ENCODE measurements around the gene SNX33. TPM values are rescaled to one million over a fixed set of nuclear protein-coding genes. Genes with fewer than 3 reads are reported as not detected.

Gene SNX33
- total and polyA plus RNA-seq, 8 donors: 21.4 to 34.7 (median 23.0) TPM

DNA sequence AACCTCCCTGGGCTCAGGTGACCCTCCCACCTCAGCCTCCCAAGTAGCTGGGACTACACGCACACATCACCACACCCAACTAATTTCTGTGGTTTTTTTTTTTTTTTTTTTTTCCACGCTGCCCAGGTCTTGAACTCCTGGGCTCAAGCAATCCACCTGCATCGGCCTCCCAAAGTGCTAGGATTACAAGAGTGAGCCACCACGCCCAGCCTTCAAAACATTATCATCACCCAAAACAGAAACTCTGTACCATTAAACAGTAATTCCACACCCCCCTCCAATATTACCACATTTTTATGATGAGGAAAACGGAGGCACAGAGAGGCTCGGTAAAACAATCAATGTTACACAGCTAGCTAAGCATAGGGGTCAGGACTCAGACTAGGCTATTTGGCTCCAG lies 11.7 kb upstream of the SNX33 start:
- Histone ChIP-seq H3K36me3 (no peaks in the 10 kb centered on the region), H3K4me3 (no peak overlapping the region), H3K9me3 (no peaks in the 10 kb centered on the region), H3K4me1 (peaks cover 7 to 37% of the 10 kb centered on the region in 2 donors), H3K27me3 (no peaks in the 10 kb centered on the region), H3K27ac (no peak overlapping the region)
- TF ChIP-seq, protein P1, sequence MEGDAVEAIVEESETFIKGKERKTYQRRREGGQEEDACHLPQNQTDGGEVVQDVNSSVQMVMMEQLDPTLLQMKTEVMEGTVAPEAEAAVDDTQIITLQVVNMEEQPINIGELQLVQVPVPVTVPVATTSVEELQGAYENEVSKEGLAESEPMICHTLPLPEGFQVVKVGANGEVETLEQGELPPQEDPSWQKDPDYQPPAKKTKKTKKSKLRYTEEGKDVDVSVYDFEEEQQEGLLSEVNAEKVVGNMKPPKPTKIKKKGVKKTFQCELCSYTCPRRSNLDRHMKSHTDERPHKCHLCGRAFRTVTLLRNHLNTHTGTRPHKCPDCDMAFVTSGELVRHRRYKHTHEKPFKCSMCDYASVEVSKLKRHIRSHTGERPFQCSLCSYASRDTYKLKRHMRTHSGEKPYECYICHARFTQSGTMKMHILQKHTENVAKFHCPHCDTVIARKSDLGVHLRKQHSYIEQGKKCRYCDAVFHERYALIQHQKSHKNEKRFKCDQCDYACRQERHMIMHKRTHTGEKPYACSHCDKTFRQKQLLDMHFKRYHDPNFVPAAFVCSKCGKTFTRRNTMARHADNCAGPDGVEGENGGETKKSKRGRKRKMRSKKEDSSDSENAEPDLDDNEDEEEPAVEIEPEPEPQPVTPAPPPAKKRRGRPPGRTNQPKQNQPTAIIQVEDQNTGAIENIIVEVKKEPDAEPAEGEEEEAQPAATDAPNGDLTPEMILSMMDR (IDR thresholded peaks at IDR 0.05): no peak
- intact Hi-C loops (cut with DNase I): no loop called here
- no peak for ATAC-seq
- no peak for DNase-seq

DNA sequence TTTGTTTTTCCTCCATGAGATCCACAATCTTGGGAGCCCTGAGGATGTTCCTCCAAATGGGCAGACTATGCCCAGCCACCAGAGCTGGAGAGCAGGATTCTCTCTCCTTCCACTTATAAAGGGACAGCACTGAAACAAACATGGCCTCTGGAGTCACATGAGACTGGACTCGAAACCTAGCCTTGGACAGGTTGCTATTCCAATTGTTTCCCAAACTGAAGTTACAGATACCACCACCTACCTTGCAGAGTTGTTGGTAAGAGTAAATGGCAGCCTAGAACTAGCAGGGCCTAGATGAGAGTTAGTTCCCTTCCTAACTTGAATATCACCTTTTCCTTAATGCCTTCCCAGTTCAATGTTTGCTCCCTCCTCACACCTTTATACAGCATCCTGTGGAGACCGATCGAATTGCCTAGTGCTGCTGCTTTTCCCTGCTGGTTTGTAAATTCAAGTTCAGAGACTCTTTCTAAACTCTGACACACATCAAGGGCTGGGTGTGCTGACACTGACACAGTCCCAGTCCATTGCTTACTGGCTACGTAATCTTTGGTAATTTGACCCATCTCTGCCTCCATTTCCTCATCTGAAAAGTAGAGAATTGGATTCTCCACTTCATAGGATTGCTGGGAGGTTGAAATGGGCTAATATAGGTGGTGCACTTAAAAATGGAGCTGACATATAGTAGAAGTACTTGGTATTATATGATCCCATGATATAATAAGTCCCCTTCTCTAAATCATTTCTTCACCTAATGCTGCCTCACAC lies 10.3 kb upstream of the SNX33 start:
- H3K27me3 ChIP-seq: no peaks in the 10 kb centered on the region
- H3K4me1 ChIP-seq: peaks cover 7 to 42% of the 10 kb centered on the region in 2 donors
- H3K4me3 ChIP-seq: peak overlapping the region in 1 of 2 donors; percentile 96
- TF ChIP-seq, protein P1 (IDR thresholded peaks at IDR 0.05): no peak
- DNase-seq (no peak), ATAC-seq (no peak)
- no peaks in the 10 kb centered on the region for H3K9me3 ChIP-seq
- no peaks in the 10 kb centered on the region for H3K36me3 ChIP-seq
- intact Hi-C loops (cut with DNase I): no loop called here
- H3K27ac ChIP-seq: no peak overlapping the region

DNA sequence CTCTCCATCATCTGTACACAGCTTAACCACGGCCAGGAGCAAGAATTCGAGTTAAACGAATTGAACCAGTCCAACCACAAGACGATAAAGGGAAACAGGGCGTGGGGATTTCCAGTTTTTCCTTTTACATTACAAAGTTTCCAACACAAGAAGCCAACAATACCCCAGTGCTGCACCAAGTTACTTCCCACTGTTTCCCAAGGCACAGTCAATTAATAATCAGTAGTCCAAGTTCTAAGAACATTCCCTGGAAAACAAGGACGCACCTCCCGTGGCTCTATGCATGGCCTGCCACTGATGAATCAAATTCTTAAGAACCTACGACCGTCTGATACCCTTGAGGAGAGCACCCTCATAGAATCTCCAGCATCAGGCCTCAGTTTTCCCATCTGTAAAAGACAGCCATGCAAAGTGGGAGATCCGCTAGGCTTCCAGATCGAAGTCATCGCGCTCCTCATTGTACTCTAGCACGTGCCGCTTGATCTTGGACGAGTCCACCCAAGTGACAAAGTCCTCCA lies 8.5 kb upstream of the SNX33 start:
- ATAC-seq (no peak), DNase-seq (no peak)
- no peaks in the 10 kb centered on the region for H3K9me3 ChIP-seq
- TF ChIP-seq, protein P1 (IDR thresholded peaks at IDR 0.05): no peak
- H3K27me3 ChIP-seq: no peaks in the 10 kb centered on the region
- peak overlapping the region; percentile 93 to 97 for H3K27ac ChIP-seq
- peaks cover 7 to 42% of the 10 kb centered on the region in 2 donors for H3K4me1 ChIP-seq
- intact Hi-C loops (cut with DNase I): no loop called here
- H3K4me3 ChIP-seq: peak overlapping the region; percentile 90 to 96
- no peaks in the 10 kb centered on the region for H3K36me3 ChIP-seq

DNA sequence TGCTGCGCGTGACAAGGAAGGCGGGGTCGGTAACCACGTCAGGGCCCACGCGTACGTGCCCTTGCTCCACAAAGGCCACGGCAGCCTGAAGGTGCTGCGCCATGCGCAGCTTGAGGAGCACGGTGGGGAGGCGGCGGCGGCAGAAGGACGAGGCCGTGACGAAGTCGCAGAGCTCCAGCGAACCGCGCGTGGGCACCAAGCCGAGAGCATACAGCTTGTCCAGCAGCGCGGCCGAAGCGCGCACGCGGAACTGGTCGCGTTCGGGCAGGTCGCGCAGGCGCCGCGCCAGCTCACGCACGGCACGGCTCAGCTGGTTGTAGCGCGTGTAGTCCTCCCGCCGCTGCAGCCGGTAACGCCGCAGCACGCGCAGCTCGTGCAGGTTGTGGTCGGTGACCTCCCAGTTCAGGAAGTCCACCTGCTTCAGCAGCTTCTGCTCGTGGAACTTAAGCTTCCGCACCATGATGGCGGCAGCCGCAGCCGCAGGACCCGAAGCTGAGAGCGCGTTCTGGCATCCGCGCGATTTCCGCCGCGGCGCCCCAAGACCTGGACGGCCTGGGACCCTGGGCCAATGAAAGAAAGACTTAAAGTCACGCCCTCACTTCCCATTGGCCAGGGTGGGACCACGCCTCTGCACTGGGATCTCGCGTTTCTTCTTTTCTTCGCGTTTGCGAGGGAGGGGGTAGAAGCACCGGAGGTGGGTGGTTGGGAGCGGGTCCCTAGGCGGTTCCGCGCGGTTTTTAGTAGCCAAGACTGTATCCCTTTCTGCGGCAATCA lies 7.8 kb upstream of the SNX33 start, which contains the start of gene IMP3:
TSS of gene IMP3 (minus strand) at position 516 of the 774 bp plus-strand sequence. CDS start at position 460, 56 bp downstream.
- intact Hi-C loops (cut with DNase I): no loop called here
- Histone ChIP-seq H3K4me3 (peak within 1 kb of the TSS; percentile 90 to 96), H3K27me3 (no peaks in the 10 kb centered on the region), H3K4me1 (peaks cover 7 to 42% of the 10 kb centered on the region in 2 donors), H3K27ac (peak within 1 kb of the TSS; percentile 93 to 97), H3K36me3 (no peaks in the 10 kb centered on the region), H3K9me3 (no peaks in the 10 kb centered on the region)
- DNase-seq: peak; percentile 95 to 98 (median 96)
- TF ChIP-seq, protein P1 (IDR thresholded peaks at IDR 0.05): peak in 1 of 2 donors; percentile 21
- ATAC-seq: peak; percentile 96
